Endothelial cell of umbilical vein (primary cell): ENCODE results near the gene THUMPD3.

Source experiments
- EZH2 ChIP-seq: IDR thresholded peaks from 2 replicates; pipeline ENCODE4 v1.6.1; 2012; ENCODE audit warnings: borderline replicate concordance, low read depth, mild to moderate bottlenecking, moderate library complexity, low read length, inconsistent platforms; ENCODE audit not compliant: severe bottlenecking
- POLR2A ChIP-seq: IDR thresholded peaks from 2 replicates; pipeline ENCODE4 v1.6.1; 2012; ENCODE audit warnings: low read depth, mild to moderate bottlenecking, control low read depth, low read length
- TF ChIP-seq, protein P1 (sequence below), 2 donors: IDR thresholded peaks; 1 replicate in 1 of 2; 2 replicates in 1 of 2; pipeline ENCODE4 v1.5.1; 2011; ENCODE audit warnings: low read length in 2 of 2, mild to moderate bottlenecking in 2 of 2, moderate library complexity in 2 of 2, control low read depth in 1 of 2, inconsistent platforms in 1 of 2, low read depth in 1 of 2; ENCODE audit not compliant: insufficient read depth in 1 of 2; ENCODE audit errors: extremely low read depth in 1 of 2

DNA sequence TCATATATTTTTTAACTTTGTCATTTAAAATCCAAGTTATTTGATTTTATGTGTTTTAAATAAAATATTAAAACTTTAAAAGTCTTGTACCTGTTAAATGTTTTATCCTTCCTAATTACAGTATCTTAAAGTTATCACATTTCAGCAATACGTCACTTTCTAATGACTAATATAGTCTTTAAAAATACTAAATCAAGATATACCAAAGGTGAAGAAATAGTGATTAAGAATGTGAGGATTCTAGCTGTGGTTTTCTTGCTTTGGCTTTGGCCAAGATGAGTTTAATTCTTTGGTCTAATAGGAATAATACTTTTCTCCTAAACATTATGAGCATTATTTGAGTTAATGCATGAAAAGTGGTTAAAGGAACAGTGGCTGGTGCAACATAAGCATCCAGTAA, 48.4 kb downstream of the THUMPD3 start:
- TF ChIP-seq EZH2 (no peak), POLR2A (no peak)
- TF ChIP-seq, protein P1, sequence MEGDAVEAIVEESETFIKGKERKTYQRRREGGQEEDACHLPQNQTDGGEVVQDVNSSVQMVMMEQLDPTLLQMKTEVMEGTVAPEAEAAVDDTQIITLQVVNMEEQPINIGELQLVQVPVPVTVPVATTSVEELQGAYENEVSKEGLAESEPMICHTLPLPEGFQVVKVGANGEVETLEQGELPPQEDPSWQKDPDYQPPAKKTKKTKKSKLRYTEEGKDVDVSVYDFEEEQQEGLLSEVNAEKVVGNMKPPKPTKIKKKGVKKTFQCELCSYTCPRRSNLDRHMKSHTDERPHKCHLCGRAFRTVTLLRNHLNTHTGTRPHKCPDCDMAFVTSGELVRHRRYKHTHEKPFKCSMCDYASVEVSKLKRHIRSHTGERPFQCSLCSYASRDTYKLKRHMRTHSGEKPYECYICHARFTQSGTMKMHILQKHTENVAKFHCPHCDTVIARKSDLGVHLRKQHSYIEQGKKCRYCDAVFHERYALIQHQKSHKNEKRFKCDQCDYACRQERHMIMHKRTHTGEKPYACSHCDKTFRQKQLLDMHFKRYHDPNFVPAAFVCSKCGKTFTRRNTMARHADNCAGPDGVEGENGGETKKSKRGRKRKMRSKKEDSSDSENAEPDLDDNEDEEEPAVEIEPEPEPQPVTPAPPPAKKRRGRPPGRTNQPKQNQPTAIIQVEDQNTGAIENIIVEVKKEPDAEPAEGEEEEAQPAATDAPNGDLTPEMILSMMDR (IDR thresholded peaks at IDR 0.05; ENCODE audit: extremely low read depth in 1 of 2, insufficient read depth in 1 of 2, low read depth in 1 of 2, low read length in 2 of 2): no peak
